Karpas-422 (cell line): ENCODE results near the gene LGR4. TPM values are rescaled to one million over a fixed set of nuclear protein-coding genes. Genes with fewer than 3 reads are reported as not detected.

Experiments used
- DNase-seq: peaks from one replicate; pipeline ENCODE4 v3.0.0-alpha.2; 2015
- H2AFZ ChIP-seq: fragments of 200-600 bp; sonication (generic); 2 replicates; pipeline ENCODE4 v1.6.1; 2014; ENCODE audit warnings: antibody characterized with exemption, low read length, mixed read lengths
- H3K27ac ChIP-seq: fragments of 200-600 bp; sonication (generic); 2 replicates; pipeline ENCODE4 v1.5.1; 2014; ENCODE audit warnings: mild to moderate bottlenecking, low read length, moderate library complexity
- H3K27me3 ChIP-seq: fragments of 200-600 bp; sonication (generic); 2 replicates; pipeline ENCODE4 v1.6.1; 2014; ENCODE audit warnings: low read length, mixed read lengths
- H3K36me3 ChIP-seq: fragments of 200-600 bp; sonication (generic); 2 replicates; pipeline ENCODE4 v1.6.1; 2014; ENCODE audit warnings: low read length, mixed read lengths; ENCODE audit not compliant: insufficient read depth
- H3K4me1 ChIP-seq: fragments of 200-600 bp; sonication (generic); 2 replicates; pipeline ENCODE4 v1.6.1; 2014; ENCODE audit warnings: mild to moderate bottlenecking, low read length, mixed read lengths
- H3K4me2 ChIP-seq: fragments of 200-600 bp; sonication (generic); 2 replicates; pipeline ENCODE4 v1.6.1; 2014; ENCODE audit warnings: low read length, low read depth, mild to moderate bottlenecking; ENCODE audit not compliant: poor library complexity, severe bottlenecking
- H3K4me3 ChIP-seq: fragments of 200-600 bp; sonication (generic); 2 replicates; pipeline ENCODE4 v1.5.1; 2014; ENCODE audit warnings: mild to moderate bottlenecking, antibody characterized with exemption, low read length, mixed read lengths
- H3K79me2 ChIP-seq: fragments of 200-600 bp; sonication (generic); 2 replicates; pipeline ENCODE4 v1.6.1; 2014; ENCODE audit warnings: mild to moderate bottlenecking, low read length, mixed read lengths
- H3K9ac ChIP-seq: fragments of 200-600 bp; sonication (generic); 2 replicates; pipeline ENCODE4 v1.6.0; 2014; ENCODE audit warnings: low read length
- H3K9me2 ChIP-seq: fragments of 200-600 bp; sonication (generic), shearing (Covaris generic); replicated peaks from 2 replicates; pipeline ENCODE4 v1.6.0; 2014; ENCODE audit warnings: mild to moderate bottlenecking, low read length, moderate library complexity; ENCODE audit not compliant: insufficient read depth
- H3K9me3 ChIP-seq: fragments of 300-700, 200-600 bp; sonication (generic); 2 replicates; pipeline ENCODE4 v1.6.1; 2014; ENCODE audit warnings: low read length, mixed read lengths
- H4K20me1 ChIP-seq: fragments of 200-600 bp; sonication (generic); 2 replicates; pipeline ENCODE4 v1.6.1; 2014; ENCODE audit warnings: mild to moderate bottlenecking, antibody characterized with exemption, low read length, low read depth; ENCODE audit not compliant: insufficient read depth
- total RNA-seq: library from RNA; depleted of rRNA; stranded (reverse); fragments of >200 nt; shearing (Covaris generic); gene quantifications from 2 replicates; pipeline ENCODE4 v1.2.3, GENCODE V29; 2014; ENCODE audit warnings: low replicate concordance

Gene LGR4
- total RNA-seq, 1 experiment from 2014 or later = 0.04 TPM

GRCh38 chr11:27437829-27438594 is 34.6 kb downstream of the LGR4 start:
- DNase-seq = no peak
- H3K9me2 ChIP-seq = no peaks in the 10 kb centered on the region
- H3K36me3 ChIP-seq = no peaks in the 10 kb centered on the region
- no peak overlapping the region for H3K9ac ChIP-seq
- no peaks in the 10 kb centered on the region for H3K27me3 ChIP-seq
- H4K20me1 ChIP-seq = no peaks in the 10 kb centered on the region
- no peak overlapping the region for H3K27ac ChIP-seq
- H3K4me3 ChIP-seq = no peak overlapping the region
- no peak overlapping the region for H2AFZ ChIP-seq
- no peaks in the 10 kb centered on the region for H3K9me3 ChIP-seq
- H3K4me2 ChIP-seq = no peak overlapping the region
- no peaks in the 10 kb centered on the region for H3K79me2 ChIP-seq
- no peaks in the 10 kb centered on the region for H3K4me1 ChIP-seq

- no peaks in the 10 kb centered on the region for H4K20me1 ChIP-seq
- no peaks in the 10 kb centered on the region for H3K79me2 ChIP-seq
- H3K4me3 ChIP-seq = no peak overlapping the region
- no peaks in the 10 kb centered on the region for H3K4me1 ChIP-seq
- no peak overlapping the region for H2AFZ ChIP-seq
- H3K9me3 ChIP-seq = no peaks in the 10 kb centered on the region
- no peak overlapping the region for H3K4me2 ChIP-seq
- H3K27ac ChIP-seq = no peak overlapping the region
- H3K9me2 ChIP-seq = no peaks in the 10 kb centered on the region
- H3K36me3 ChIP-seq = no peaks in the 10 kb centered on the region
- H3K9ac ChIP-seq = no peak overlapping the region
- no peak for DNase-seq
- H3K27me3 ChIP-seq = no peaks in the 10 kb centered on the region
Measured at GRCh38 chr11:27436916-27437315, 35.7 kb downstream of the LGR4 start.

- no peak for DNase-seq
- Histone ChIP-seq H3K9me3 (no peaks in the 10 kb centered on the region), H3K27ac (no peak overlapping the region), H3K4me3 (no peak overlapping the region), H3K36me3 (no peaks in the 10 kb centered on the region), H3K79me2 (no peaks in the 10 kb centered on the region), H3K4me1 (no peaks in the 10 kb centered on the region), H3K27me3 (no peaks in the 10 kb centered on the region), H3K9me2 (no peaks in the 10 kb centered on the region), H3K4me2 (no peak overlapping the region), H4K20me1 (no peaks in the 10 kb centered on the region), H3K9ac (no peak overlapping the region), H2AFZ (no peak overlapping the region)
Measured at GRCh38 chr11:27433742-27434141, 38.8 kb downstream of the LGR4 start.

- no peak for DNase-seq
- no peaks in the 10 kb centered on the region for H3K9me3 ChIP-seq
- no peak overlapping the region for H3K27ac ChIP-seq
- H3K79me2 ChIP-seq = no peaks in the 10 kb centered on the region
- no peaks in the 10 kb centered on the region for H3K36me3 ChIP-seq
- H3K4me2 ChIP-seq = no peak overlapping the region
- H3K4me3 ChIP-seq = no peak overlapping the region
- no peaks in the 10 kb centered on the region for H3K9me2 ChIP-seq
- H3K27me3 ChIP-seq = no peaks in the 10 kb centered on the region
- no peak overlapping the region for H2AFZ ChIP-seq
- no peaks in the 10 kb centered on the region for H4K20me1 ChIP-seq
- H3K4me1 ChIP-seq = no peaks in the 10 kb centered on the region
- H3K9ac ChIP-seq = no peak overlapping the region
Measured at GRCh38 chr11:27431808-27432207, 40.8 kb downstream of the LGR4 start.

GRCh38 chr11:27429761-27430393 is 42.7 kb downstream of the LGR4 start:
- Histone ChIP-seq H3K9me3 (no peaks in the 10 kb centered on the region), H3K9ac (no peak overlapping the region), H3K27me3 (no peaks in the 10 kb centered on the region), H4K20me1 (no peaks in the 10 kb centered on the region), H2AFZ (no peak overlapping the region), H3K4me3 (no peak overlapping the region), H3K79me2 (no peaks in the 10 kb centered on the region), H3K9me2 (no peaks in the 10 kb centered on the region), H3K27ac (no peak overlapping the region), H3K36me3 (no peaks in the 10 kb centered on the region), H3K4me1 (no peaks in the 10 kb centered on the region), H3K4me2 (no peak overlapping the region)
- DNase-seq = no peak

GRCh38 chr11:27427183-27427980 is 45.2 kb downstream of the LGR4 start:
- Histone ChIP-seq H3K9ac (no peak overlapping the region), H3K9me2 (no peaks in the 10 kb centered on the region), H3K79me2 (no peaks in the 10 kb centered on the region), H3K9me3 (no peaks in the 10 kb centered on the region), H2AFZ (no peak overlapping the region), H3K4me1 (no peaks in the 10 kb centered on the region), H3K27ac (no peak overlapping the region), H3K4me2 (no peak overlapping the region), H4K20me1 (no peaks in the 10 kb centered on the region), H3K36me3 (no peaks in the 10 kb centered on the region), H3K27me3 (no peaks in the 10 kb centered on the region), H3K4me3 (no peak overlapping the region)
- no peak for DNase-seq

- Histone ChIP-seq H3K79me2 (no peaks in the 10 kb centered on the region), H4K20me1 (no peaks in the 10 kb centered on the region), H3K9ac (no peak overlapping the region), H3K36me3 (no peaks in the 10 kb centered on the region), H3K9me3 (no peaks in the 10 kb centered on the region), H3K4me2 (no peak overlapping the region), H3K27ac (no peak overlapping the region), H3K4me1 (no peaks in the 10 kb centered on the region), H2AFZ (no peak overlapping the region), H3K4me3 (no peak overlapping the region), H3K9me2 (no peaks in the 10 kb centered on the region), H3K27me3 (no peaks in the 10 kb centered on the region)
- no peak for DNase-seq
Measured at GRCh38 chr11:27425814-27426213, 46.8 kb downstream of the LGR4 start.

- no peak overlapping the region for H2AFZ ChIP-seq
- DNase-seq = no peak
- no peaks in the 10 kb centered on the region for H3K4me1 ChIP-seq
- H3K27ac ChIP-seq = no peak overlapping the region
- H3K4me3 ChIP-seq = no peak overlapping the region
- no peaks in the 10 kb centered on the region for H3K27me3 ChIP-seq
- no peaks in the 10 kb centered on the region for H3K79me2 ChIP-seq
- H3K9ac ChIP-seq = no peak overlapping the region
- no peaks in the 10 kb centered on the region for H3K9me3 ChIP-seq
- H3K9me2 ChIP-seq = no peaks in the 10 kb centered on the region
- no peaks in the 10 kb centered on the region for H4K20me1 ChIP-seq
- H3K36me3 ChIP-seq = no peaks in the 10 kb centered on the region
- H3K4me2 ChIP-seq = no peak overlapping the region
Measured at GRCh38 chr11:27423125-27423524, 49.5 kb downstream of the LGR4 start.
